Stimulated activated CD4-positive, alpha-beta T cell treated with anti-CD3 and anti-CD28 coated beads, TNF-alpha, amount 100 ng/mL, for 24 hours (primary cell): Measurements from ENCODE around the gene TRIML2.

Experiments used
- DNase-seq, 3 experiments: peaks; one replicate each; pipeline ENCODE4 v3.0.0-alpha.2; 2020; ENCODE audit warnings: low read depth in 3 of 3

Gene TRIML2, protein sequence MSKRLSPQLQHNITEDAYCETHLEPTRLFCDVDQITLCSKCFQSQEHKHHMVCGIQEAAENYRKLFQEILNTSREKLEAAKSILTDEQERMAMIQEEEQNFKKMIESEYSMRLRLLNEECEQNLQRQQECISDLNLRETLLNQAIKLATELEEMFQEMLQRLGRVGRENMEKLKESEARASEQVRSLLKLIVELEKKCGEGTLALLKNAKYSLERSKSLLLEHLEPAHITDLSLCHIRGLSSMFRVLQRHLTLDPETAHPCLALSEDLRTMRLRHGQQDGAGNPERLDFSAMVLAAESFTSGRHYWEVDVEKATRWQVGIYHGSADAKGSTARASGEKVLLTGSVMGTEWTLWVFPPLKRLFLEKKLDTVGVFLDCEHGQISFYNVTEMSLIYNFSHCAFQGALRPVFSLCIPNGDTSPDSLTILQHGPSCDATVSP

DNA sequence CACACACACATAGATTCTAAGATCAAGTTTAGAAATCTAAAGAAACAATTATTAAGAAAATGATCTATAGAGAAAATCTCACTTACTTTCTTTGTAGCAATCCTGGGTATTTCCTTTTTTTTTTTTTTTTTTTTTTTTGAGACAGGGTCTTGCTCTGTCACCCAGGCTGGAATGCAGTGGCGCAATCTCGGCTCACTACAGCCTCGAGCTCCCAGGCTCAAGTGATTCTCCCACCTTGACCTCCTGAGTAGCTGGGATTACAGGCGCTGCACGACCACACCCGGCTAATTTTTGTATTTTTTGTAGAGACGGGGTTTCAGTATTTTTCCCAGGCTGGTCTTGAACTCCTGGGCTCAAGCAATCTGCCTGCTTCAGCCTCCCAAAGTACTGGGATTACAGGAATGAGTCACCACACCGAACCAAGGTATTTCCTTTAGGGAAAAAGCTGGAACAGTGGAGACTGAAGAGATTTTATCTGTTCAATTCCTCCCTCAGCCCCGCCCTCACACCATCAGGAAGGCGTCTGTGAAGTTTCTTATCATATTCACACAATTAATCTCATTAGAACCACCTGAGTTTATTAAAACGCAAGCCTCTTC is at the start of gene TRIML2:
Gene TRIML2 (minus strand): TSS at position 447 of the 599 bp plus-strand sequence. CDS start 4,235 bp downstream, outside the sequence.
- DNase-seq: no peak

GRCh38 chr4:188158336-188158735 is 48.9 kb upstream of the TRIML2 start:
- DNase-seq: no peak

DNA sequence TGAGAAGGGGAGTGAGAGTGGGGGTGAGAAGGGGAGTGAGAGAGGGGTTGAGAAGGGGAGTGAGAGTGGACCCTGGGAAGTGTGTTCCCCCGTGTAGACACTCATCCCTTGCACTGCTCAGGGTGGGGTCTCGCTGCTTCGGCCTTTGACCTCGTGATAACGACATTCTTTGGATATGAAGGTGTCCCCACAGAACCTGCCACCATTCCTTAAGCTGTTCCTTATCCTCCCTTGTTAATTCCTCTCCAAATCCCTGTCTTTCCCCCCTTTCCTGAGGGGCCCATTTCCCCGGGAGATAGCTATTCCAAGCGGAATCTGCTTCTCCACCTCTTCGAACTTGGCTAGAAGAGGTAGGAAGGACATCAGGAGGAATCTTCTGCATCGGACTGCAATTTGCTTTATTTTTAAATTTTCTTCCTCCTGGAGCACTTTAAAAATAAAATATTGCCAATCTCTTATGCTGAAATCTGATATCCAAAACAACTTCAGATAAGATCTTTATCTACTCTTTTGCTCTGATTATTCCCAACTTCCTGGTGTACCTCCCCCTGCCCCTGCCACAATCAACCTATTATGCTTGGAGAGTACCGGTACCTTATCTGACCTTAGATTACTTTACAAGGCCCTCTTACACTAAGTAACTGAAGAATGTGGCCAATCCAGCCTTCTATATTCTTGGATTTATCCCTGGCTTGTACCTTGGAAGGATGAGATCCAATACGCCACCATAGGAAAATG is 45.4 kb upstream of the TRIML2 start:
- no peak for DNase-seq

- DNase-seq: no peak
Measured at GRCh38 chr4:188147776-188148175, 38.4 kb upstream of the TRIML2 start.

DNA sequence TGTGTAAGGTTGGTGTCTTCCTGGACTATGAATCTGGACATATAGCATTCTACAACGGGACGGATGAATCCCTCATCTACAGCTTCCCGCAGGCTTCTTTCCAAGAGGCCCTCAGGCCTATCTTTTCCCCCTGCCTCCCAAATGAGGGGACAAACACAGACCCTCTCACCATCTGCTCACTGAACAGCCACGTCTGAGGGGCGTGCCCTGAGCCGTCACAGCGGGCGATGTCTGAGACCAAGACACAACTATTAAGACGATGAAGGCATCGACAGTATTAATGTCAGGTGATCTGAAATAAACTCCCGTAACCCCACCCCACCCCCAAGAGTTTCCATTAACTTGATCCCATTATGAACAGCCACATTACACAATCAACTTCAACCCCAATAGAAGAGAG is 37.8 kb upstream of the TRIML2 start:
- DNase-seq: no peak

GRCh38 chr4:188146618-188147017 is 37.2 kb upstream of the TRIML2 start:
- DNase-seq: no peak

DNA sequence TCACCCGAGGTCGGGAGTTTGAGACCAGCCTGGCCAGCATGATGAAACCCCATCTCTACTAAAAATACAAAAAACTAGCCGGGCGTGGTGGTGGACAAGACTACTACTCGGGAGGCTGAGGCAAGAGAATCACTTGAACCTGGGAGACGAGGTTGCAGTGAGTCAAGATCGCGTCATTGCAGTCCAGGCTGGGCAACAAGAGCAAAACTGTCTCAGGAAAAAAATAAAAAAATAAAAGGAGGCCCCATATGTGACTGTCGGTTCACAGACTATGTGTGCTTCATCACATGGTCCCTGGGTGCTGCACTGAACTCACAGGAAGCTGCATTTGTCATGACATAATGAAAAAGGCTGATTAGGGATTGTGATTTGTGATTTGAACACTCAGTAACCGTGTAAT is 36.2 kb upstream of the TRIML2 start:
- DNase-seq: no peak

DNA sequence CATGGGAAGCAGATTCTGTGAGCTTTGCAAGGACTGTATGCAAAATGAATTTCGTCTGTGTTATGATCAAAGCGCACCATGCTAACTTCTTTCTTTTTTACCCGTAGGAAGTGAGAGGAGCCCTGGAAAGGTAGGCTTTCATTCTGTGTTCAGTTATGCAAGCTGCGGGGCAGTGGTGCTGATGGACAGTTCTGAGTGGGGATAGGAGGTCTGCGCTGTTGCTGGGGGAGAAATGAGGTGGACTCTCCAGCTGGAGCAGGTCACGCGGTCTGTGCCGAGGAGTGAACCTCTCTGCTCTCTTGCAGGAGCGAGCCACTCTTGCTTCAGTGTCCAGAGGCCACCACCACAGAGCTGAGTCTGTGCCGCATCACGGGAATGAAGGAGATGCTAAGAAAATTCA is 34.3 kb upstream of the TRIML2 start:
- no peak for DNase-seq

DNA sequence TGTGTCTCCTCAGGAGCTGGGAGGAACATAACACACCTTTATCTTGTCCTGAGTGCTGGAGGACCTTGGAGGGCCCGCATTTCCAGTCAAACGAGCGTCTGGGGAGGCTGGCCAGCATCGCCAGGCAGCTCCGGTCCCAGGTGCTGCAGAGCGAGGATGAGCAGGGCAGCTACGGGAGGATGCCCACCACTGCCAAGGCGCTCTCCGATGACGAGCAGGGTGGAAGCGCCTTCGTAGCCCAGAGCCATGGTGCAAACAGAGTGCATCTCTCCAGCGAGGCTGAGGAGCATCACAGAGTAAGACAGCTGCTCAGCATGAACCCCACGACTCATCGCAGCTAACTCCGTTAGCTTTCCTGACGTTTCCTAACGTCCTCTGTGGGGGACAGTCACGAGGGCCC is 30.3 kb upstream of the TRIML2 start:
- no peak for DNase-seq

- DNase-seq: no peak
Measured at GRCh38 chr4:188139141-188139540, 29.7 kb upstream of the TRIML2 start, which contains the start of gene TRIML1. TRIML1 (plus strand) TSS chr4:188139441; CDS start chr4:188139559, 118 bp downstream.

DNA sequence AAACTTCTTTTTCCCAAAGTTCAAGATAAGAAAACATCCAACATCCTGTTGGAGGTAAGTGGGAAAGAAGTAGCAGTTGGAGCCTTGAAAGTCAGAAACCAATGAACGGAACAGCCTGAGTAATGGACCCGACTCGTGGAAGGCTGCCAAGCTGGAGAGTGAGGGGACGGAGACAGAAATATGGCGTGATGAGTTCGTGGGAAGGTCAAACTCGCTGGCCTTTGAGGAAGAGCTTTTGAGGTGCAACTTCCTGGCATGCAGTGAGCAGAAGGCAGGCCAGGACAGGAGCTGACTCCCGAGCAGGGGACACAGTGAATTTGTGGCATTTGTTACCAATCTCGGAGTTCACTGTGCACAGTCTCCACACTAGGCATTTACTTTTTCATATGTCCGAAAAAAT is 28.8 kb upstream of the TRIML2 start:
- DNase-seq: no peak

- DNase-seq: no peak
Measured at GRCh38 chr4:188132232-188132631, 22.8 kb upstream of the TRIML2 start.

DNA sequence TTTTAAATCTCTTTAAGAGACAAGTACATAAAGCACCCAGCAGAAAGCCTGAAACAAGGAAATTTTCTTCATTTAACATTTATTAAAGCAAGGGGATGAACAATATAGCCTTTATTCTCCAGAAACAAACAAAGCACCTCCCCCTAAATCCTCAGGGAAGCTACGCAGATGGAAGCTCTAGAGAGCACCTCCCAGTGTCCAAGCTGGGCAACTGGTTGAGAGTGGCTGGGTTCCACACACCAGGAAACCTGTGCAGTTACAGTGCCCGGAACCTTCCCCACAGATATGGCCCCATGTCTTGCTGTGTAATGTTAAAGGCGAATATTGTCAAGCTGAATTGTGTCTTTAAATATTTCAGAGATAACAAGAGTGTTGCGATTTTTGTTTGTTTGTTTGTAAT is 21.0 kb upstream of the TRIML2 start:
- DNase-seq: no peak

DNA sequence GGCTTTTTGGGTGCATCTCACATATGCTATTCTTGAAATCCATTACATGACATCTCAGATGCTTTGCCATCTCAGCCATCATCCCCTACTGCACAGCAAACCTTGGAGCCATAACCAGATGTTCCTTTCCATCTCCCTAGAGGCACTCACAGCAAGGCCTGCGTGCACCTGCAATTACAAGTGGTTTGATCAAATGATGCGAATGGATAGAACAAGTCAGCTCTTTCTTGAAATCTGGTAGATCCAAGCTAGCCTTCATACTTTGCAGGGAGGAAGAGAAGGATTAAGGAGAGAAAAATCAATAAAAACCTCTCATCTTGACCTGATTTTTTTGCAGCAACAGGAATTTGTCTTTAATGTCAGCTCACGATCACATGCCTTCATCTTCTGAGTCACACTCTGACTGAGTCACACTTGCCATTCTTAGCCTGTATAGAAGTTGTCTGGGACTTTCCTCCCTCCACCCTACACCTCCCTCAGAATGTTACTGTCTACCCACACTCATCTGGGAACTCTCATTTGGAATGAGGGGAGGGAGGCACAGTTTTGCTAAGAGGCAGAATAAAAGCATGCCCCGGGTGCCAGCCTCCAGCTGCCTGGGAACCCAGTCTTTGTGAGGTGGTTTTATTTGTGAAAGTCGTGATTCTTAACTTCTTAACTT is 17.9 kb upstream of the TRIML2 start:
- no peak for DNase-seq

DNA sequence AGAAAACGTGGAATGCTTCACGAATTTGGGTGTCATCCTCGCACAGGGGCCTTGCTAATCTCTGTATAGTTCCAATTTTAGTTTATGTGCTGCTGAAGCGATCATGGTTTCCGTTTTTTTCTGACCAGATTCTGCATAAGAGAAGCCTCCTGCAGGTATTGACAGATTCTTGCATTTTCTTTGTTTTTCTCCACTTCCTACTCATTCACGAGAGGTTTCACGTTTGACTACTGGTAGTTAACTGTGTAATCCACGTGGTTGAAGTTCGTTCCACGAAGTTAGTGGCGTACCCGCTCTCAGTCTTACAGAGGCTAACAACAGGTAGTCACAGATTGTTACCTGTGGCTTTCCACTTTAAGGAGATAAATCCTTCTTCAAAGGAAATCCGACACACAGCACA is 12.1 kb upstream of the TRIML2 start:
- no peak for DNase-seq

- DNase-seq: no peak
Measured at GRCh38 chr4:188117631-188118324, 8.4 kb upstream of the TRIML2 start.

GRCh38 chr4:188113156-188113555 is 3.8 kb upstream of the TRIML2 start:
- no peak for DNase-seq

GRCh38 chr4:188111955-188112354 is 2.6 kb upstream of the TRIML2 start:
- no peak for DNase-seq

- DNase-seq: no peak
Measured at GRCh38 chr4:188110741-188111471, 1.5 kb upstream of the TRIML2 start.

DNA sequence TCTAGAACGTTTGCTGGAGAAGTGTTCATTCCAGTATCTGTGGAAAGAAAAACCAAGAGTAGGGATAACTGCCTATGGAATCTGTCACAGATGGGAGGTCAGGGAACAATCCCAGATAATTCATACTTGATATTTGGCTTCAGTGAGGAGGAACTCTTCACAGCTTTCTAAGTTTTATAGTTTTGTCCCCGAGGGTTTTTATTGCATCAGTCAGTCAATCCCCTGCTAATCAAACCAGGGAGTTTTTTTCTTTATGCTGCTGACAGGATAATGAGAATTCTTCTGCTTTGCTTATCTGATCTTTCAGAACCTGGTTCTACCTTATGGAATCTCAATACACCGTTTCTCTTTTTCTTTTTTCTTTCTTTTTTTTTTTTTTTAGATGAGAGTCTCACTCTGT is 633 bp upstream of the TRIML2 start:
- no peak for DNase-seq
